Measurements from ENCODE around the gene TARBP1. TPM values are rescaled to one million over a fixed set of nuclear protein-coding genes. Genes with fewer than 3 reads are reported as not detected.
"Not testable (repeated sequence)": the region's sequence is repeated elsewhere in the genome, so short reads cannot be mapped to it uniquely, and the experiment has no call there.

The TARBP1 gene
- total RNA-seq, 2 donors from 2014 or later: 19.6 to 23.1 TPM

DNA sequence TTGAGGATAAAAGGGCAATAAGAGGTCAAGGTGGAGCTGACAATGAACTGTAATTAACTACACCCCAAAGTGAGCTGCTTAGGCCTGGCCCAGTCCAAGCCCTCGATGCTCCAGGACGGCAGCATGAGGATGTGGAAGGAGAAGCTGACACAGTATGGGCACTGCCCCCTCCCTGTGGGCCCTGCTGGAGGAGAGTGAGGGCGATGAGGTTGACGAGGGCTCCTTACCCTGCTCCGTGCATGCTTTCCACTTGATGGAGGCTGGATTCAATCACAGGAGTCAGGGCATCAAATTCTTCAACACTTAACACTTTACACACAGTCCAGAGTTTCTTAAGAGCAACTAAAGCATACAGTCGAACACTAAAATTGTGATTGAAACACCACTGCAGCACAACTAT, 73.3 kb downstream of the TARBP1 start:
- DNase-seq: no peak
- Histone ChIP-seq H3K27ac (no peak overlapping the region), H3K9ac (ENCODE audit: low read depth in 2 of 2, low read length in 2 of 2) (no peak overlapping the region), H3K4me1 (no peaks in the 10 kb centered on the region), H3K9me3 (no peaks in the 10 kb centered on the region), H3K36me3 (no peaks in the 10 kb centered on the region), H3K27me3 (no peaks in the 10 kb centered on the region), H3K4me3 (no peak overlapping the region)
- TF ChIP-seq, protein P1, sequence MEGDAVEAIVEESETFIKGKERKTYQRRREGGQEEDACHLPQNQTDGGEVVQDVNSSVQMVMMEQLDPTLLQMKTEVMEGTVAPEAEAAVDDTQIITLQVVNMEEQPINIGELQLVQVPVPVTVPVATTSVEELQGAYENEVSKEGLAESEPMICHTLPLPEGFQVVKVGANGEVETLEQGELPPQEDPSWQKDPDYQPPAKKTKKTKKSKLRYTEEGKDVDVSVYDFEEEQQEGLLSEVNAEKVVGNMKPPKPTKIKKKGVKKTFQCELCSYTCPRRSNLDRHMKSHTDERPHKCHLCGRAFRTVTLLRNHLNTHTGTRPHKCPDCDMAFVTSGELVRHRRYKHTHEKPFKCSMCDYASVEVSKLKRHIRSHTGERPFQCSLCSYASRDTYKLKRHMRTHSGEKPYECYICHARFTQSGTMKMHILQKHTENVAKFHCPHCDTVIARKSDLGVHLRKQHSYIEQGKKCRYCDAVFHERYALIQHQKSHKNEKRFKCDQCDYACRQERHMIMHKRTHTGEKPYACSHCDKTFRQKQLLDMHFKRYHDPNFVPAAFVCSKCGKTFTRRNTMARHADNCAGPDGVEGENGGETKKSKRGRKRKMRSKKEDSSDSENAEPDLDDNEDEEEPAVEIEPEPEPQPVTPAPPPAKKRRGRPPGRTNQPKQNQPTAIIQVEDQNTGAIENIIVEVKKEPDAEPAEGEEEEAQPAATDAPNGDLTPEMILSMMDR (IDR thresholded peaks at IDR 0.05): no peak
- intact Hi-C loops (cut with DNase I): no loop called here

DNA sequence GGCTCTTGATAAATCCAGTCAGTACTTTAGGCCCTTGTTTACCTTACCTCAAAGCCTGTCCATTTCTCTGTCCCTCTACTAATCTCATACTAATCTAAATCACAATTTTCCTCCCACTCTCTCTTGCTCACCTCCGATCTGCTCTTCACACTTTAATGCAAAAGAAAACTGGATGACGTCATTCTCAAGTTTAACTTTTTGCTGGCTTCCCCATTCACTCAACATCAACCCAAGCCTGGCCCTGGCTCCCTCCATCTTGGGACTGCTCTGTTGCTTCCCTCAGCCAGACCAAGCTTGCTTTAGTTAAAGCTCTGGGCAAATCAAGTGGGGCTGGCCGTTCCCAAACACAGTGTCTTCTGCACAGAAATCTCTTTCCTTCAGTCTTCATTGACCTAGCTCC, 76.0 kb downstream of the TARBP1 start:
- intact Hi-C loops (cut with DNase I): no loop called here
- DNase-seq: no peak
- no peaks in the 10 kb centered on the region for H3K9me3 ChIP-seq

DNA sequence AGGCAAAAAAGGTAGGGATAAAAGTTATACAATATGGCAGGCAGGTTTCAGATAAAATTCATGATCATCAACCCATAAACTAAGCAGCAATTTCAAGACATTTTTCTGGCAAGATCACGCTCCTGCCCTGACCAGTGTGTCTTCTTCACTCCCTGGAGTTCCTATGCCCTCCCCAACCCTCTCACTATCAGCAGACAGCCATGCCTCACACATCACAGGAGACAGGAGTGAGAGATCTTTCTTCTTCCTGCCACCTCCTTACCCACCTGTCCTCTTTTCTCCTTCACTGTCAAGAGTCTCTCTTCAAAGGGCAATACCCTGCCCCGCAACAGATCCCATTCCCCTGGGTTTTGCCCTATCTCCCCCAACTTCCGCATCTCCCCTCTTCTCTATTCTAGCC, 77.3 kb downstream of the TARBP1 start:
- Histone ChIP-seq H3K4me3 (no peak overlapping the region), H3K27ac (no peak overlapping the region), H3K36me3 (no peaks in the 10 kb centered on the region), H3K9me3 (no peaks in the 10 kb centered on the region), H3K9ac (ENCODE audit: low read depth in 2 of 2, low read length in 2 of 2) (no peak overlapping the region), H3K27me3 (no peaks in the 10 kb centered on the region), H3K4me1 (no peaks in the 10 kb centered on the region)
- TF ChIP-seq, protein P1 (IDR thresholded peaks at IDR 0.05): no peak
- intact Hi-C loops (cut with DNase I): no loop called here
- DNase-seq: no peak

More for the DNA sequence above, 76.0 kb downstream of the TARBP1 start:
- H3K4me1 ChIP-seq: no peaks in the 10 kb centered on the region
- H3K27ac ChIP-seq: no peak overlapping the region
- TF ChIP-seq, protein P1 (IDR thresholded peaks at IDR 0.05): no peak
- H3K27me3 ChIP-seq: no peaks in the 10 kb centered on the region
- no peak overlapping the region for H3K9ac ChIP-seq (ENCODE audit: low read depth in 2 of 2, low read length in 2 of 2)
- H3K36me3 ChIP-seq: no peaks in the 10 kb centered on the region
- H3K4me3 ChIP-seq: no peak overlapping the region

DNA sequence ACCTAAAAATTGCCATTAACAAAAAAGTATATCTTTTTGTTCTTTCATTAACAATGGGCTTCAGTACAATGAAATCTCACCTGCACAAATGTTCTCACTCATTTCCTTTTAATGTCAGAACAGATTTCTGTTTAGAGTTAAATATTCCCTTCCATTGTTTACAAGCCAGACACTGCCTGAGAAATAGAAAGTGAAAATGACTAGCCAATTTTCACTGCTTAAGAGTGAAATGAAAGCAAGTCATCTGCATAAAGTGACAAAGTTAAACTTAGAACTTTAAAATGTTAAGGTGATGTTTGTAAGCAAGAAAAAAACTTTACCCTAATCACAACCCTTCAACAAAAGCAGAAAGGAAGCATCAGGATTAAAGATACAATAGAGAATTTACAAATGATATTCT, 78.2 kb downstream of the TARBP1 start:
- H3K27ac ChIP-seq: no peak overlapping the region
- H3K9ac ChIP-seq (ENCODE audit: low read depth in 2 of 2, low read length in 2 of 2): no peak overlapping the region
- intact Hi-C loops (cut with DNase I): no loop called here

DNA sequence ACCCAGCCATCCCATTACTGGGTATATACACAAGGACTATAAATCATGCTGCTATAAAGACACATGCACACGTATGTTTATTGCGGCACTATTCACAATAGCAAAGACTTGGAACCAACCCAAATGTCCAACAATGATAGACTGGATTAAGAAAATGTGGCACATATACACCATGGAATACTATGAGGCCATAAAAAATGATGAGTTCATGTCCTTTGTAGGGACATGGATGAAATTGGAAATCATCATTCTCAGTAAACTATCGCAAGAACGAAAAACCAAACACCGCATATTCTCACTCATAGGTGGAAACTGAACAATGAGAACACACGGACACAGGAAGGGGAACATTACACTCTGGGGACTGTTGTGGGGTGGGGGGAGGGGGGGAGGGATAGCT, 79.5 kb downstream of the TARBP1 start:
- DNase-seq; H3K9me3 ChIP-seq; H3K27ac ChIP-seq; intact Hi-C loops (cut with DNase I); H3K27me3 ChIP-seq; H3K9ac ChIP-seq (ENCODE audit: low read depth in 2 of 2, low read length in 2 of 2); H3K36me3 ChIP-seq; H3K4me1 ChIP-seq; H3K4me3 ChIP-seq: not testable (repeated sequence)

More for the DNA sequence above, 78.2 kb downstream of the TARBP1 start:
- DNase-seq: no peak
- no peak overlapping the region for H3K4me3 ChIP-seq
- no peaks in the 10 kb centered on the region for H3K9me3 ChIP-seq
- no peaks in the 10 kb centered on the region for H3K27me3 ChIP-seq
- no peaks in the 10 kb centered on the region for H3K4me1 ChIP-seq
- TF ChIP-seq, protein P1 (IDR thresholded peaks at IDR 0.05): no peak
- no peaks in the 10 kb centered on the region for H3K36me3 ChIP-seq

DNA sequence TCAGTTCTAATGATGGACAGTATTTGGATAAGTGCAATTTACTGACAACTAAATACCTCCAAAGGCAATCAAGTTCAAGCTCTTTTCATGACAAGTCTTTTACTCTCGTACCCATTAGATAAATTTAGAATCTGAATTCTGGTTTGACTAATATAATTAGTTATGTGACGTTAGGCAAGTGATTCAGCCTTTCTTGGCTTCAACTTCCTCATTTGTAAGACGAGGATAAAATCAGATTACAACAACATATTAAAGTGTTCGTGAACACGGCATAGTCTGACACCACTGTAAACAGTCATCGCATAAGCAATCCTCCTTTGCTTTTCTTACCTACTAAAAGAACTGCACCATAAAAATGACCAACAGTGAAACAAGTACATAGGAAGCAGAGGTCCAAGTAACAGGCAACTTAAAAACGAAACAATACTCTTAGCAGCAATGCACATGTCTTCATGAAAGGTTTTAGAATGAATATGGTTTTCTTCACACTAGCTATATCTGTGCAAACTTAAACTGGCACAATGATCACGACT, 80.1 kb downstream of the TARBP1 start:
- H3K27me3 ChIP-seq: no peaks in the 10 kb centered on the region
- no peak overlapping the region for H3K4me3 ChIP-seq
- no peak overlapping the region for H3K9ac ChIP-seq (ENCODE audit: low read depth in 2 of 2, low read length in 2 of 2)
- TF ChIP-seq, protein P1 (IDR thresholded peaks at IDR 0.05): no peak
- H3K4me1 ChIP-seq: no peaks in the 10 kb centered on the region
- H3K9me3 ChIP-seq: no peaks in the 10 kb centered on the region
- DNase-seq: no peak
- H3K27ac ChIP-seq: no peak overlapping the region
- H3K36me3 ChIP-seq: no peaks in the 10 kb centered on the region
- intact Hi-C loops (cut with DNase I): no loop called here
